Mesothelial cell of epicardium (in vitro differentiated cells): Measurements from ENCODE around the gene VPS13C. TPM values are rescaled to one million over a fixed set of nuclear protein-coding genes. Genes with fewer than 3 reads are reported as not detected.

Experiments
- DNase-seq, 2 experiments: peaks; one replicate each; pipeline ENCODE4 v3.0.0; 2021; ENCODE audit warnings: low spot score in 2 of 2; ENCODE audit not compliant: unreplicated experiment in 2 of 2
- H3K27ac Mint-ChIP-seq: 2 replicates; pipeline ENCODE4 v1.8.0; 2021; ENCODE audit warnings: mixed read lengths
- H3K27me3 Mint-ChIP-seq: 2 replicates; pipeline ENCODE4 v1.8.0; 2021; ENCODE audit warnings: low read depth, mixed read lengths
- H3K36me3 Mint-ChIP-seq: 2 replicates; pipeline ENCODE4 v1.8.0; 2021; ENCODE audit warnings: mixed read lengths
- H3K4me1 Mint-ChIP-seq: 2 replicates; pipeline ENCODE4 v1.8.0; 2021; ENCODE audit warnings: mixed read lengths
- H3K4me3 Mint-ChIP-seq: 2 replicates; pipeline ENCODE4 v1.8.0; 2021; ENCODE audit warnings: mild to moderate bottlenecking, moderate library complexity, mixed read lengths
- H3K9me3 Mint-ChIP-seq: 2 replicates; pipeline ENCODE4 v1.8.0; 2021; ENCODE audit warnings: mixed read lengths
- CTCF ChIP-seq: fragments of 200-600 bp; sonication (generic); IDR thresholded peaks from one replicate; pipeline ENCODE4 v1.5.0; 2021; ENCODE audit warnings: antibody characterized with exemption; ENCODE audit not compliant: unreplicated experiment
- total RNA-seq: library from RNA; stranded (reverse); gene quantifications from 3 replicates; pipeline ENCODE4 v1.2.1, GENCODE V29; 2021

VPS13C gene
- total RNA-seq, 1 donor from 2014 or later: 44.7 TPM

GRCh38 chr15:61816856-61817255 lies 243.4 kb downstream of the VPS13C start:
- Mint-ChIP-seq H3K36me3 (no peaks in the 10 kb centered on the region), H3K9me3 (no peaks in the 10 kb centered on the region), H3K27ac (no peak overlapping the region), H3K4me1 (no peaks in the 10 kb centered on the region), H3K4me3 (no peak overlapping the region), H3K27me3 (peaks cover 33% of the 10 kb centered on the region)
- DNase-seq: no peak
- no peak for TF ChIP-seq CTCF

DNA sequence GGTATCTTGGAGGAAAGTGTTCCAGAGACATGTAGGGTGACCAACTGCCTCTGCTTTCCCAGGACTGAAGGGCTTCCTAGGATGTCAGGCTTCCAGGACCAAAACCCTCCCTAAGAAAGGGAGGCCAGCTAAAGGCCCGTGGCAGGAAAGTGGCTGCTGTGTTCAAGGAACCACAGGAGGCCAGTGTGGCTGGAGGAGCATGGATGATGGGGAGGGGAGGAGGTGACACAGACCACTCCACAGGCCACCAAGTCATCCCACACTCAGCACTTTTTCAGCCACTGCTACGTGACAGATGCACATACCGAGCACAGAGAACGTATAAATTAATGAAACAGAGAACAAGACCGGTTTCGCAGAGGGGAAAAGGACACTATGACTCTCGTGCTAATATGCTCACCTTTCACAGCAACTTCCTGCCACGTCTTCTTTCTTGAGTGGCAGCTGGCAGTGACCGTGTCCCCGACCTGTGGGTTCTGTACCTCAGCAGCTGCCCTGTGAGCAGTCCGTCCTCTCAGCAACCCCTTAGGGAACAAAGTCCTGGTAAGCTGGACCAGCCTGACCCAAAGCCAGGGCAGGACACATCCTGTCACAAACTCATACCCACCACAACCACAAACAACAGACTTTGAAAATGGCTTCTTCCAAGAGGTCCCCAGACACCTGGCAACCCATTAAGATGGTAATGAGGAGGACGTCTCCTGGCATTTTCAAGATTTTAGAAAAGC lies 244.7 kb downstream of the VPS13C start:
- no peak overlapping the region for H3K4me3 Mint-ChIP-seq
- DNase-seq: no peak
- TF ChIP-seq CTCF: no peak
- H3K27me3 Mint-ChIP-seq: peaks cover 19% of the 10 kb centered on the region
- no peak overlapping the region for H3K27ac Mint-ChIP-seq
- H3K9me3 Mint-ChIP-seq: no peaks in the 10 kb centered on the region
- no peaks in the 10 kb centered on the region for H3K4me1 Mint-ChIP-seq
- no peaks in the 10 kb centered on the region for H3K36me3 Mint-ChIP-seq

DNA sequence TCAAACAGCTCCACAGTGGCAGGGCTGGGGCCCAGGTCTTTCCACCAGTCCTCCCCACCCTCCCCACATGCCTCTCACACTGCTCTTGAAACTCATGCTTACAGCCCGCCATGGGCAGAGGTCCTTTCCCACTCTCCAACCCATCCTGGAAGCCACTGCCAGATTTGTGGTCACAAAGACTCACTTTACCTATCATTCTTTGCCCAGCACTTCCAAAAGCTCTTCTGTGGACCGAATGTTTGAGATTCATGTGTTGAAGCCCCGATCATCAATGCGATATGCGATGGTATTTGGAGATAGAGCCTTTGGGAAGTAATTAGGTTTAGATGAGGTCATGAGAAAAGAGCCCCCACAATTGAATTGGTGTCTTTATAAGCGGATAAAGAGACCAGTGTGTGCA lies 247.8 kb downstream of the VPS13C start:
- no peak for TF ChIP-seq CTCF
- no peaks in the 10 kb centered on the region for H3K36me3 Mint-ChIP-seq
- H3K9me3 Mint-ChIP-seq: no peaks in the 10 kb centered on the region
- peaks cover 26% of the 10 kb centered on the region for H3K27me3 Mint-ChIP-seq
- H3K4me3 Mint-ChIP-seq: no peak overlapping the region
- no peaks in the 10 kb centered on the region for H3K4me1 Mint-ChIP-seq
- H3K27ac Mint-ChIP-seq: no peak overlapping the region
- no peak for DNase-seq

DNA sequence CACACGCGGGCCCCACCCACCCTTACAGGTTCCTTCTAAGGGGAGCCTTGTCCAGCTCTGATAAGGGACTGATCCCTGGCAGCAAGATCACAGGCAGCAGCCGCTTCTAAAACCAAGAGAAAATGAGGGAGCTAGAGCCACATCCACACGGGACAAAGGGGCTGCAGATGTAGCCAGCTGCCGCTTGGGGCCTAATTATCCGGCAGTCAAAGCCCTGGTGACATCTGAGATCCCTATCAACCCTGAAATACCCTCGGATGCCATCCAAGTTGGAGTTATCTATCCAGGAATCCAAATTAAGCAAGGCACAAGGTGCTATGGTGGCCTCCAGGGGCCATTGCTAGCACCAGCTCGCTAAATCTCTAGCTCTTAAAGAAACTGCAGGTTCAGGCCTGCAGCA lies 248.3 kb downstream of the VPS13C start:
- Mint-ChIP-seq H3K27ac (no peak overlapping the region), H3K4me3 (no peak overlapping the region), H3K36me3 (no peaks in the 10 kb centered on the region), H3K9me3 (no peaks in the 10 kb centered on the region), H3K27me3 (peaks cover 29% of the 10 kb centered on the region), H3K4me1 (no peaks in the 10 kb centered on the region)
- TF ChIP-seq CTCF: no peak
- no peak for DNase-seq

DNA sequence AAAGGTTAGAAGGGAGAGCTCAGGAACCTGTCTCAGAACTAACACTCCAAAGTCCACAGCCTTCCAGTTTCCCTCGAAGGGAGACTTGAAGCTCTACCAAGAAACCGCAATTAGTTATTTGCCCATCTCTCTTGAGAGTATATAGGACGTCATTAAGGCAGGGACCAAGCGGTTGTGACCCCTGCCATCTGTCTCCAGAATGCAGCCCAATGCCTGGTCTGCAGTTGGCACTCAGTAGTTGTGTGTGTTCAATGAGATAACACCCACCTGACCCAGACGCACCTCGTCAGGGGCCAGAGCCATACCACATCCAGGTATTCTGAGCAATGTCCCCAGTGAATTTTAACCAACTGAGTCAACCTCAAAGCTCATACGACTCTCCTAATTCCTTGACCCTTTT lies 251.0 kb downstream of the VPS13C start:
- DNase-seq: no peak
- no peaks in the 10 kb centered on the region for H3K9me3 Mint-ChIP-seq
- TF ChIP-seq CTCF: no peak
- H3K4me3 Mint-ChIP-seq: no peak overlapping the region
- no peak overlapping the region for H3K27ac Mint-ChIP-seq
- no peaks in the 10 kb centered on the region for H3K4me1 Mint-ChIP-seq
- peaks cover 29% of the 10 kb centered on the region for H3K27me3 Mint-ChIP-seq
- H3K36me3 Mint-ChIP-seq: no peaks in the 10 kb centered on the region
